ENCODE measurements around the gene GDPD4. TPM values are rescaled to one million over a fixed set of nuclear protein-coding genes. Genes with fewer than 3 reads are reported as not detected.

Gene GDPD4
- total and polyA plus RNA-seq, 4 donors = 0.08 to 1.1 TPM; not detected in 2

GRCh38 chr11:77316733-77317342 lies 15.4 kb upstream of the GDPD4 start (continued):
- TF ChIP-seq JUND (IDR thresholded peaks at IDR 0.05) = no peak

- Histone ChIP-seq H3K27me3 (ENCODE audit: control insufficient read depth in 4 of 4, insufficient read depth in 4 of 4, low read length in 3 of 4) (no peaks in the 10 kb centered on the region), H3K4me3 (ENCODE audit: low read depth in 1 of 3, low read length in 3 of 3) (no peak overlapping the region), H3K9me3 (ENCODE audit: control insufficient read depth in 4 of 4, low read length in 3 of 4) (no peaks in the 10 kb centered on the region), H3K36me3 (ENCODE audit: control insufficient read depth in 4 of 4, insufficient read depth in 3 of 4, low read depth in 1 of 4, low read length in 3 of 4) (no peaks in the 10 kb centered on the region), H3K9ac (ENCODE audit: low read depth in 1 of 2, low read length in 2 of 2) (no peak overlapping the region), H3K4me1 (ENCODE audit: control insufficient read depth in 4 of 4, insufficient read depth in 4 of 4, low read length in 3 of 4) (no peaks in the 10 kb centered on the region), H3K27ac (ENCODE audit: low read depth in 1 of 2, low read length in 2 of 2) (no peak overlapping the region)
- no peak for DNase-seq (ENCODE audit: low spot score)
- TF ChIP-seq, protein P1, sequence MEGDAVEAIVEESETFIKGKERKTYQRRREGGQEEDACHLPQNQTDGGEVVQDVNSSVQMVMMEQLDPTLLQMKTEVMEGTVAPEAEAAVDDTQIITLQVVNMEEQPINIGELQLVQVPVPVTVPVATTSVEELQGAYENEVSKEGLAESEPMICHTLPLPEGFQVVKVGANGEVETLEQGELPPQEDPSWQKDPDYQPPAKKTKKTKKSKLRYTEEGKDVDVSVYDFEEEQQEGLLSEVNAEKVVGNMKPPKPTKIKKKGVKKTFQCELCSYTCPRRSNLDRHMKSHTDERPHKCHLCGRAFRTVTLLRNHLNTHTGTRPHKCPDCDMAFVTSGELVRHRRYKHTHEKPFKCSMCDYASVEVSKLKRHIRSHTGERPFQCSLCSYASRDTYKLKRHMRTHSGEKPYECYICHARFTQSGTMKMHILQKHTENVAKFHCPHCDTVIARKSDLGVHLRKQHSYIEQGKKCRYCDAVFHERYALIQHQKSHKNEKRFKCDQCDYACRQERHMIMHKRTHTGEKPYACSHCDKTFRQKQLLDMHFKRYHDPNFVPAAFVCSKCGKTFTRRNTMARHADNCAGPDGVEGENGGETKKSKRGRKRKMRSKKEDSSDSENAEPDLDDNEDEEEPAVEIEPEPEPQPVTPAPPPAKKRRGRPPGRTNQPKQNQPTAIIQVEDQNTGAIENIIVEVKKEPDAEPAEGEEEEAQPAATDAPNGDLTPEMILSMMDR (IDR thresholded peaks at IDR 0.05; ENCODE audit: low read depth, low read length, missing input control) = no peak
- TF ChIP-seq ATF3 (IDR thresholded peaks at IDR 0.05) = no peak
- no peak for TF ChIP-seq HNF4G (IDR thresholded peaks at IDR 0.05)
- TF ChIP-seq YY1 (IDR thresholded peaks at IDR 0.05) = no peak
- TF ChIP-seq NR2F2 (IDR thresholded peaks at IDR 0.05) = no peak
- no peak for TF ChIP-seq MAX (IDR thresholded peaks at IDR 0.05)
- no peak for TF ChIP-seq FOXA1 (IDR thresholded peaks at IDR 0.05)
- no peak for TF ChIP-seq EGR1 (IDR thresholded peaks at IDR 0.05; ENCODE audit: low read depth in 2 of 2)
- TF ChIP-seq RXRA (IDR thresholded peaks at IDR 0.05) = no peak
- TF ChIP-seq HNF4A (conservative IDR thresholded peaks at IDR 0.05) = no peak
- TF ChIP-seq, protein P2, sequence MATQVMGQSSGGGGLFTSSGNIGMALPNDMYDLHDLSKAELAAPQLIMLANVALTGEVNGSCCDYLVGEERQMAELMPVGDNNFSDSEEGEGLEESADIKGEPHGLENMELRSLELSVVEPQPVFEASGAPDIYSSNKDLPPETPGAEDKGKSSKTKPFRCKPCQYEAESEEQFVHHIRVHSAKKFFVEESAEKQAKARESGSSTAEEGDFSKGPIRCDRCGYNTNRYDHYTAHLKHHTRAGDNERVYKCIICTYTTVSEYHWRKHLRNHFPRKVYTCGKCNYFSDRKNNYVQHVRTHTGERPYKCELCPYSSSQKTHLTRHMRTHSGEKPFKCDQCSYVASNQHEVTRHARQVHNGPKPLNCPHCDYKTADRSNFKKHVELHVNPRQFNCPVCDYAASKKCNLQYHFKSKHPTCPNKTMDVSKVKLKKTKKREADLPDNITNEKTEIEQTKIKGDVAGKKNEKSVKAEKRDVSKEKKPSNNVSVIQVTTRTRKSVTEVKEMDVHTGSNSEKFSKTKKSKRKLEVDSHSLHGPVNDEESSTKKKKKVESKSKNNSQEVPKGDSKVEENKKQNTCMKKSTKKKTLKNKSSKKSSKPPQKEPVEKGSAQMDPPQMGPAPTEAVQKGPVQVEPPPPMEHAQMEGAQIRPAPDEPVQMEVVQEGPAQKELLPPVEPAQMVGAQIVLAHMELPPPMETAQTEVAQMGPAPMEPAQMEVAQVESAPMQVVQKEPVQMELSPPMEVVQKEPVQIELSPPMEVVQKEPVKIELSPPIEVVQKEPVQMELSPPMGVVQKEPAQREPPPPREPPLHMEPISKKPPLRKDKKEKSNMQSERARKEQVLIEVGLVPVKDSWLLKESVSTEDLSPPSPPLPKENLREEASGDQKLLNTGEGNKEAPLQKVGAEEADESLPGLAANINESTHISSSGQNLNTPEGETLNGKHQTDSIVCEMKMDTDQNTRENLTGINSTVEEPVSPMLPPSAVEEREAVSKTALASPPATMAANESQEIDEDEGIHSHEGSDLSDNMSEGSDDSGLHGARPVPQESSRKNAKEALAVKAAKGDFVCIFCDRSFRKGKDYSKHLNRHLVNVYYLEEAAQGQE (IDR thresholded peaks at IDR 0.05) = no peak
Measured at GRCh38 chr11:77312107-77312506, 10.6 kb upstream of the GDPD4 start.

DNA sequence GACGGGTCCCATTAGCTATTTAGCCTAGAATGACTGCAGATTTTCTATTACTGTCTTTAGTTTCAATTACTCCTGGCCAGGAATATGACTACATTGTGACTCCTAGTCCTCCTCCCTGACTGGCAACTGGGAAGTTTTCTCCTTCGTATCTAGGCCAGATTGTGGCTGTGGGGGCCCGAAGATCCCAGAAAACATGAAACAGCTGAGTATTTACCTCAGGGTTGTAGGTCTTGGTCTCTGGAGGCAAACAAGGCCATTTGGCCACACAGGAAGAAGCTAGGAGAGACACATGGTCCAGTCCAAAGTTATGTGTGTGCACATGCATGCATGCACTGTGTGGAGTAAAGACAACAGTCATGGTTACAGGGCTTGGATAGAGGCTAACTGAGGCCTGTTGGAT lies 10.2 kb upstream of the GDPD4 start:
- no peaks in the 10 kb centered on the region for H3K4me1 ChIP-seq (ENCODE audit: control insufficient read depth in 4 of 4, insufficient read depth in 4 of 4, low read length in 3 of 4)
- no peak overlapping the region for H3K9ac ChIP-seq (ENCODE audit: low read depth in 1 of 2, low read length in 2 of 2)
- H3K36me3 ChIP-seq (ENCODE audit: control insufficient read depth in 4 of 4, insufficient read depth in 3 of 4, low read depth in 1 of 4, low read length in 3 of 4) = no peaks in the 10 kb centered on the region
- 98% methylated on average over 3 of the region's 3 CpGs for WGBS
- no peaks in the 10 kb centered on the region for H3K9me3 ChIP-seq (ENCODE audit: control insufficient read depth in 4 of 4, low read length in 3 of 4)
- no peaks in the 10 kb centered on the region for H3K27me3 ChIP-seq (ENCODE audit: control insufficient read depth in 4 of 4, insufficient read depth in 4 of 4, low read length in 3 of 4)
- no peak overlapping the region for H3K4me3 ChIP-seq (ENCODE audit: low read depth in 1 of 3, low read length in 3 of 3)
- DNase-seq (ENCODE audit: low spot score) = no peak
- no peak overlapping the region for H3K27ac ChIP-seq (ENCODE audit: low read depth in 1 of 2, low read length in 2 of 2)
- TF ChIP-seq HNF4G (IDR thresholded peaks at IDR 0.05) (no peak), RAD21 (IDR thresholded peaks at IDR 0.05) (no peak), SP1 (IDR thresholded peaks at IDR 0.05) (no peak), FOXA1 (IDR thresholded peaks at IDR 0.05) (no peak), HNF4A (conservative IDR thresholded peaks at IDR 0.05) (no peak), JUND (IDR thresholded peaks at IDR 0.05) (no peak)
- TF ChIP-seq, protein P1 (IDR thresholded peaks at IDR 0.05; ENCODE audit: low read depth, low read length, missing input control) = no peak

Data from liver (tissue), 9 donors.